H1 (cell line): ENCODE measurements around the gene LRRC2. TPM values are rescaled to one million over a fixed set of nuclear protein-coding genes. Genes with fewer than 3 reads are reported as not detected.

ENCODE experiments used
- CTCF ChIA-PET: fragments of 300-600 bp; sonication (Branson Sonifier 250); formaldehyde crosslinking; loops from one replicate; lab custom pipeline; 2021; ENCODE audit not compliant: partially characterized antibody; lab: Charles Lee
- POLR2A ChIA-PET: fragments of 300-600 bp; sonication (Branson Sonifier 250); formaldehyde crosslinking; loops from one replicate; lab custom pipeline; 2021; ENCODE audit warnings: inconsistent platforms; ENCODE audit not compliant: partially characterized antibody; lab: Charles Lee
- DNase-seq, 2 experiments: peaks; one replicate each; pipeline versions ENCODE4 v3.0.0 to v3.0.0-alpha.2; 2010 to 2022; ENCODE audit warnings: low spot score in 2 of 2, low read depth in 1 of 2, mixed read lengths in 1 of 2
- FAIRE-seq: peaks from 2 replicates; lab custom pipeline; 2011; peaks lifted over from hg19 to GRCh38; lab: Jason Lieb, UNC
- H2AFZ ChIP-seq: 2 replicates; pipeline ENCODE4 v1.8.1; 2012; ENCODE audit warnings: low read length, inconsistent platforms
- H2AK5ac ChIP-seq: 2 replicates; pipeline ENCODE4 v1.6.1; 2013; ENCODE audit warnings: low read depth, low read length
- H2BK120ac ChIP-seq: replicated peaks from 2 replicates; pipeline ENCODE3; 2013; ENCODE audit warnings: low read depth, low read length, inconsistent platforms
- H2BK12ac ChIP-seq: 2 replicates; pipeline ENCODE4 v1.6.1; 2013; ENCODE audit warnings: low read depth, low read length
- H2BK15ac ChIP-seq: 2 replicates; pipeline ENCODE4 v1.6.1; 2013; ENCODE audit warnings: low read length
- H2BK20ac ChIP-seq: 2 replicates; pipeline ENCODE4 v1.6.1; 2013; ENCODE audit warnings: low read length
- H2BK5ac ChIP-seq: 2 replicates; pipeline ENCODE4 v1.6.1; 2013; ENCODE audit warnings: low read depth, low read length
- H3K14ac ChIP-seq: 2 replicates; pipeline ENCODE4 v1.6.1; 2013; ENCODE audit warnings: inconsistent platforms; ENCODE audit not compliant: insufficient read length
- H3K18ac ChIP-seq: 2 replicates; pipeline ENCODE4 v1.6.1; 2013; ENCODE audit warnings: low read length; ENCODE audit errors: extremely low read depth
- H3K23ac ChIP-seq: 2 replicates; pipeline ENCODE4 v1.6.1; 2013; ENCODE audit warnings: inconsistent platforms; ENCODE audit not compliant: insufficient read length
- H3K23me2 ChIP-seq: 2 replicates; pipeline ENCODE4 v1.6.1; 2013; ENCODE audit warnings: low read depth, low read length
- H3K27ac ChIP-seq: 2 replicates; pipeline ENCODE4 v1.6.1; 2011; ENCODE audit warnings: low read depth, low read length, inconsistent platforms
- H3K27me3 ChIP-seq, 4 experiments: replicated peaks in 1 of 4; 1 replicate in 1 of 4; 2 replicates in 3 of 4; pipeline versions ENCODE4 v1.6.1 to v1.8.1; 2011 to 2013; ENCODE audit warnings: low read length in 3 of 4, mild to moderate bottlenecking in 3 of 4, inconsistent platforms in 2 of 4, mixed read lengths in 2 of 4, moderate library complexity in 1 of 4; ENCODE audit not compliant: control insufficient read depth in 3 of 4, insufficient read depth in 3 of 4; ENCODE audit errors: extremely low read depth in 1 of 4
- H3K36me3 ChIP-seq, 4 experiments: 2 replicates each; pipeline versions ENCODE4 v1.6.1 to v1.8.1; 2011 to 2013; ENCODE audit warnings: mild to moderate bottlenecking in 4 of 4, low read length in 3 of 4, moderate library complexity in 2 of 4, control low read depth in 1 of 4, inconsistent platforms in 1 of 4; ENCODE audit not compliant: insufficient read depth in 4 of 4, control insufficient read depth in 2 of 4
- H3K4ac ChIP-seq: replicated peaks from 2 replicates; pipeline ENCODE3; 2013; ENCODE audit warnings: low read length, low read depth, mixed read lengths, inconsistent platforms; ENCODE audit not compliant: insufficient read length
- H3K4me1 ChIP-seq, 4 experiments: replicated peaks in 1 of 4; 1 replicate in 1 of 4; 2 replicates in 3 of 4; pipeline versions ENCODE4 v1.6.1 to v1.8.1; 2011 to 2013; ENCODE audit warnings: low read length in 3 of 4, inconsistent platforms in 2 of 4, mixed read lengths in 1 of 4; ENCODE audit not compliant: insufficient read depth in 4 of 4, control insufficient read depth in 3 of 4
- H3K4me2 ChIP-seq, 2 experiments: 2 replicates each; pipeline versions ENCODE4 v1.6.1 to v1.8.1; 2011 to 2013; ENCODE audit warnings: low read depth in 2 of 2, low read length in 2 of 2, control low read depth in 1 of 2, inconsistent platforms in 1 of 2, mild to moderate bottlenecking in 1 of 2; ENCODE audit not compliant: insufficient read depth in 1 of 2
- H3K4me3 ChIP-seq, 4 experiments: fragments of 200-600, 300-600 bp in 1 of 4; sonication (generic), shearing (Covaris generic), sonication (Bioruptor Twin) in 1 of 4; 2 replicates each; pipeline versions ENCODE4 v1.5.1 to v1.8.1; 2011 to 2016; ENCODE audit warnings: low read length in 4 of 4, low read depth in 3 of 4, control low read depth in 2 of 4, inconsistent platforms in 2 of 4, mild to moderate bottlenecking in 2 of 4, mixed read lengths in 1 of 4, moderate library complexity in 1 of 4; ENCODE audit not compliant: insufficient read depth in 2 of 4; ENCODE audit errors: extremely low read depth in 1 of 4
- H3K56ac ChIP-seq: replicated peaks from 2 replicates; pipeline ENCODE3; 2013; ENCODE audit warnings: low read depth, mild to moderate bottlenecking, mixed read lengths, low read length, inconsistent platforms; ENCODE audit not compliant: insufficient read length
- H3K79me1 ChIP-seq: 2 replicates; pipeline ENCODE4 v1.6.1; 2013; ENCODE audit warnings: low read depth, low read length, control low read depth
- H3K79me2 ChIP-seq, 2 experiments: 2 replicates each; pipeline versions ENCODE4 v1.6.1 to v1.8.1; 2012 to 2013; ENCODE audit warnings: low read length in 2 of 2, mild to moderate bottlenecking in 2 of 2, inconsistent platforms in 1 of 2; ENCODE audit not compliant: insufficient read depth in 2 of 2, control insufficient read depth in 1 of 2
- H3K9ac ChIP-seq, 4 experiments: replicated peaks in 1 of 4; 1 replicate in 1 of 4; 2 replicates in 3 of 4; pipeline versions ENCODE4 v1.6.1 to v1.8.1; 2011 to 2013; ENCODE audit warnings: low read depth in 3 of 4, low read length in 3 of 4, control low read depth in 2 of 4, mild to moderate bottlenecking in 2 of 4, moderate library complexity in 2 of 4, inconsistent platforms in 1 of 4; ENCODE audit errors: extremely low read depth in 1 of 4
- H3K9me3 ChIP-seq, 2 experiments: 2 replicates each; pipeline versions ENCODE4 v1.6.1 to v1.8.1; 2012 to 2013; ENCODE audit warnings: mild to moderate bottlenecking in 2 of 2, moderate library complexity in 2 of 2, control low read depth in 1 of 2, inconsistent platforms in 1 of 2, low read depth in 1 of 2, low read length in 1 of 2, mixed read lengths in 1 of 2; ENCODE audit not compliant: insufficient read depth in 2 of 2
- H4K20me1 ChIP-seq, 2 experiments: replicated peaks in 1 of 2; 2 replicates each; pipeline versions ENCODE3 to v1.8.1; 2011 to 2013; ENCODE audit warnings: inconsistent platforms in 2 of 2, low read length in 2 of 2, mild to moderate bottlenecking in 1 of 2; ENCODE audit not compliant: insufficient read depth in 2 of 2, control insufficient read depth in 1 of 2
- H4K5ac ChIP-seq: 2 replicates; pipeline ENCODE4 v1.6.1; 2013; ENCODE audit warnings: low read length, low read depth, mixed read lengths, inconsistent platforms; ENCODE audit not compliant: insufficient read length
- H4K8ac ChIP-seq: 2 replicates; pipeline ENCODE4 v1.8.0; 2013; ENCODE audit warnings: mild to moderate bottlenecking, moderate library complexity, low read length, inconsistent platforms; ENCODE audit not compliant: insufficient read depth; ENCODE audit errors: extremely low read depth
- H4K91ac ChIP-seq: replicated peaks from 2 replicates; pipeline ENCODE3; 2013; ENCODE audit warnings: low read length, mixed read lengths, inconsistent platforms; ENCODE audit not compliant: insufficient read length
- MAX ChIP-seq: IDR thresholded peaks from 2 replicates; pipeline ENCODE4 v1.6.1; 2012; ENCODE audit warnings: inconsistent platforms
- RBBP5 ChIP-seq: IDR thresholded peaks from 2 replicates; pipeline ENCODE4 v1.7.1; 2012; ENCODE audit warnings: low read depth, mild to moderate bottlenecking, inconsistent platforms, low read length, moderate library complexity, borderline replicate concordance
- WGBS, 2 experiments: shearing (Covaris generic) in 1 of 2; methylation state at CpG; one replicate each; pipeline versions ENCODE4 v1.1.6 to v1.1.7; 2013 to 2015; ENCODE audit warnings: low lambda C conversion rate in 2 of 2, mixed read lengths in 2 of 2, inconsistent platforms in 1 of 2, low coverage in 1 of 2, missing lambda C conversion rate in 1 of 2; ENCODE audit not compliant: insufficient replicate concordance in 2 of 2, insufficient coverage in 1 of 2, insufficient read length in 1 of 2; ENCODE audit errors: extremely low coverage in 1 of 2, missing lambda C conversion rate in 1 of 2; 5-methylcytosine and 5-hydroxymethylcytosine counted together
- polyA plus RNA-seq, 7 experiments: library from polyadenylated mRNA; depleted of rRNA in 3 of 7; stranded (reverse) in 5 of 7; unstranded in 2 of 7; fragments of >200 nt in 5 of 7; fragments of 200-250 nt in 2 of 7; gene quantifications; 1 replicate in 5 of 7; 2 replicates in 1 of 7; 4 replicates in 1 of 7; pipeline versions ENCODE4 v1.2.1 to v1.2.3, GENCODE V29; 2011 to 2013; ENCODE audit warnings: missing spikeins in 2 of 7, mixed read lengths in 2 of 7
- total RNA-seq: library from RNA; stranded (reverse); fragmentation: NEBNext Ultra II Directional; extraction: Animal tissue kit (Norgen Biotek cat#: 25700); gene quantifications from 2 replicates; pipeline ENCODE4 v1.2.1, GENCODE V29; 2021
- TF ChIP-seq, protein P1 (sequence below): IDR thresholded peaks from 2 replicates; pipeline ENCODE4 v1.6.1; 2012; ENCODE audit warnings: inconsistent platforms

LRRC2 gene
- total and polyA plus RNA-seq, 2 of the 8 experiments (the other 6 are each of a cell fraction or from before 2014, with no cell fraction given) = 1.4 to 6.4 TPM

DNA sequence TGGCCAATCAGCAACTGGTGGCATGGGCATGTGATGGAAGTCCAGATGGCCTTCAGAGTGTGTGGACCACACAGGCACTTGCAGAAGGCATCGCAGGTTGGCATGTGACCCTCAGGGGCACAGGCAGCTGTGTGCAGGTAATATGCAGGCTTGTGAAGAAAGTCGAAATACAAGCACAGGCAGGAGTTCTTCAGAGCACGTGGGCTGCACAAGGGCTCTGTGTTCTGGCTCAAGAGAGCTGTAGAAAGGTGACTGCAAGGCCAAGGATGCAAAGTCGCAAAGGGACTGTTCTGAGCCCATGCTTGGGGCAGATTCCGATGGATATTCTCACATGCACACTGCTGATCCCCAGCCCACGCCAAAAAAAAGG lies 8.3 kb downstream of the LRRC2 start:
- Histone ChIP-seq H3K9ac (no peak overlapping the region), H2AFZ (no peak overlapping the region), H4K91ac (peak overlapping the region; percentile 71), H3K18ac (peak overlapping the region; percentile 84), H3K4me3 (no peak overlapping the region), H2BK5ac (peak overlapping the region; percentile 96; the same call in 1 of the 2 replicates), H3K79me2 (no peaks in the 10 kb centered on the region), H3K27me3 (no peaks in the 10 kb centered on the region; a peak in 1 of 7 replicates), H3K4ac (peak overlapping the region; percentile 4), H3K4me2 (no peak overlapping the region), H4K5ac (no peak overlapping the region), H2BK12ac (peak overlapping the region; percentile 98; the same call in 1 of the 2 replicates), H2BK20ac (peak overlapping the region; percentile 100), H3K23ac (no peak overlapping the region), H4K8ac (no peak overlapping the region), H3K4me1 (peaks cover 3 to 12% (median 5%) of the 10 kb centered on the region in 4 experiments; a peak in 5 of 7 replicates), H3K23me2 (no peaks in the 10 kb centered on the region), H3K9me3 (peaks cover 3 to 6% of the 10 kb centered on the region in 2 experiments; a peak in 1 of 4 replicates), H2AK5ac (peak overlapping the region; percentile 68), H2BK15ac (peak overlapping the region; percentile 66), H2BK120ac (peak overlapping the region; percentile 55), H3K56ac (no peak overlapping the region), H3K36me3 (no peaks in the 10 kb centered on the region), H3K79me1 (no peaks in the 10 kb centered on the region), H3K27ac (no peak overlapping the region), H4K20me1 (no peaks in the 10 kb centered on the region), H3K14ac (no peak overlapping the region)
- FAIRE-seq (no peak), DNase-seq (no peak)
- no peak for TF ChIP-seq RBBP5
- peak; percentile 66; the same call in 1 of the 2 replicates for TF ChIP-seq MAX
- TF ChIP-seq, protein P1, sequence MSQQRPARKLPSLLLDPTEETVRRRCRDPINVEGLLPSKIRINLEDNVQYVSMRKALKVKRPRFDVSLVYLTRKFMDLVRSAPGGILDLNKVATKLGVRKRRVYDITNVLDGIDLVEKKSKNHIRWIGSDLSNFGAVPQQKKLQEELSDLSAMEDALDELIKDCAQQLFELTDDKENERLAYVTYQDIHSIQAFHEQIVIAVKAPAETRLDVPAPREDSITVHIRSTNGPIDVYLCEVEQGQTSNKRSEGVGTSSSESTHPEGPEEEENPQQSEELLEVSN = peak; percentile 49; the same call in 1 of the 2 replicates
- WGBS, 2 experiments = 76% methylated on average over 6 of the region's 6 CpGs; no CpG with 5 or more reads in 1 of the 2 experiments
- POLR2A ChIA-PET = interaction anchor here (0.8 to 6.9 kb wide), 11 partner anchors 9 to 70 kb away, joined by 3 to 101 read pairs (median 7); a partner anchor contains a TSS
- CTCF ChIA-PET = interaction anchor here (0.6 to 3.2 kb wide), 24 partner anchors 9 to 117 kb away, joined by 3 to 42 read pairs (median 6); partner anchors contain the start of gene RTP3
